Stimulated activated CD4-positive, alpha-beta T cell treated with anti-CD3 and anti-CD28 coated beads, Interleukin-2, amount 100 ng/mL, for 24 hours (primary cell): ENCODE measurements around the gene ERV3-1.
"Not testable (repeated sequence)": the region's sequence is repeated elsewhere in the genome, so short reads cannot be mapped to it uniquely, and the experiment has no call there.

Experiments used
- DNase-seq, 2 donors: peaks; one replicate each; pipeline ENCODE4 v3.0.0-alpha.2; 2020

ERV3-1 gene, protein sequence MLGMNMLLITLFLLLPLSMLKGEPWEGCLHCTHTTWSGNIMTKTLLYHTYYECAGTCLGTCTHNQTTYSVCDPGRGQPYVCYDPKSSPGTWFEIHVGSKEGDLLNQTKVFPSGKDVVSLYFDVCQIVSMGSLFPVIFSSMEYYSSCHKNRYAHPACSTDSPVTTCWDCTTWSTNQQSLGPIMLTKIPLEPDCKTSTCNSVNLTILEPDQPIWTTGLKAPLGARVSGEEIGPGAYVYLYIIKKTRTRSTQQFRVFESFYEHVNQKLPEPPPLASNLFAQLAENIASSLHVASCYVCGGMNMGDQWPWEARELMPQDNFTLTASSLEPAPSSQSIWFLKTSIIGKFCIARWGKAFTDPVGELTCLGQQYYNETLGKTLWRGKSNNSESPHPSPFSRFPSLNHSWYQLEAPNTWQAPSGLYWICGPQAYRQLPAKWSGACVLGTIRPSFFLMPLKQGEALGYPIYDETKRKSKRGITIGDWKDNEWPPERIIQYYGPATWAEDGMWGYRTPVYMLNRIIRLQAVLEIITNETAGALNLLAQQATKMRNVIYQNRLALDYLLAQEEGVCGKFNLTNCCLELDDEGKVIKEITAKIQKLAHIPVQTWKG

DNA sequence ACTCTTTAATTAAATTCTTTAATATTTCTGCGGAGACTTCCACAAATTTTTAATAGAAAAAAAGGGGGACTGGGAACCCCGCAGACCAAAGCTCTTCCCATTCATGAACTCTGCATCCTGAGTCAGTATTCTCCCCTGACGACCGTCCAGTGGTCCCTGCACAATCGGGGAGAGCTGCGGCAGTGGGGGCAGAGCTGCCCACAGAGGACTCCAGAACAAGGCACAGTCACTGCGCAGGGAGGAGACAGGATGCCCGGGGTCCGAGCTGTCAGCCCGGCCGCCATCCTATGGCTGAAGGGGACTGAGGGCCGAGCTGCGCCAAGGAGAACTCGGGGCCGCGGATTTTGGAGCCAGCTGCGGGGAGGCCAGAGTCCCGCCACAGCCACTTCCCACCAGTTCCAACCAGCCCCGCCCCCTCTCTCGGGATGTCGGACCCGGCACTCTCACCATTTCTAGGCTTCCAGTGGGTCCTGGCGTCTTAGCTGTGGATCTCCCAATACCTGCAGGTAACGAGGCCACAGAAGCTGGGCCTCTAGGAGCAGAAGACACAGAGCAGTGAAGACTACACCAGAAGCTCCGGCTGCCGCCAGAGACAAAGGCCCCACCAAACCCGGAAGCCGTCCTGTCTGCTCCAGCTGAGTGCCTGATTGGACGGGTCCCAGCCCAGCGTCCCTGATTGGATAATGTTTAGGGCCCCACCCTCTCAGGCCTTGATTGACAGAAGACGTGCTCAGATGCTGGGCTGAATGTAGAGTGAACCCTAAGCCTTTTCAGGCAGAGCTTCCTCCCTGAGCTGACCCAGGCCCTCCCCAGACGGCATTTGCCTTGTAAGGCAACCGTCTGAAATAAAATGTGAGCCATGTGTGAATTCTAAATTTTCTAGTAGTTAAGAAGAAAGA, at the start of gene ERV3-1:
TSS of gene ERV3-1 (minus strand) at position 594 of the 899 bp plus-strand sequence. CDS start 13,661 bp downstream, outside the sequence.
- DNase-seq = peak; percentile 87 to 92

- DNase-seq = not testable (repeated sequence)
These were observed 49.3 kb upstream of the ERV3-1 start for GRCh38 chr7:65055786-65056185.

DNA sequence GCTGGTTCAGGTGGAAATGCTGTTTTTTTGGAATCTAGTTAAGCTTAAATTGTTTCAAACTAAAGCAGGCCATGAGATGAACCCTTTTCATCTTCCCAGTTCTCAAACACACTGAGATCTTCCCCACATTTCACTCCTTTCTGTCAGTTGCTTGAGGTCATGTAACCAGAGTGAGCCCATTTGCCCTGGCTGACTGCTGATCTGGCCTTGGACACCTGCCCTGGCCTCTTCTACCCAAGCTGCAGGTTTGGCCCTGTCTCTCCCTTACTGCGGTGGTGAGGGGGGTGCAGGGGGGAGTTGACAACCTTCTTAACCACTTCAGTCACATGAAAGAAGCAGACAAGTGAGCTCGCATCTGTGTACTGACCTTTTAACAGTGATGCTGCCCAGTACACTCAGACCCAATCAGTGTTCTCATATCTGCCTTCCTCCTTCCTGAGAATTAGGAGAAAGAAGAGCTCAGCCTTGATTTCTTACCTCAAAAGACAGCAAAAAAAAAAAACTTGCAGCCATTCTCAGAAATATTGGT, 48.0 kb upstream of the ERV3-1 start:
- DNase-seq = not testable (repeated sequence)

- not testable (repeated sequence) for DNase-seq
These were observed 45.2 kb upstream of the ERV3-1 start for GRCh38 chr7:65051654-65052053.

GRCh38 chr7:65051139-65051538, 44.7 kb upstream of the ERV3-1 start:
- not testable (repeated sequence) for DNase-seq

GRCh38 chr7:65046329-65046728, 39.8 kb upstream of the ERV3-1 start:
- DNase-seq = not testable (repeated sequence)

- DNase-seq = not testable (repeated sequence)
These were observed 39.1 kb upstream of the ERV3-1 start for GRCh38 chr7:65045589-65045988.

GRCh38 chr7:65038767-65039166, 32.3 kb upstream of the ERV3-1 start:
- DNase-seq = peak; percentile 28 to 39

GRCh38 chr7:65037740-65038688, 31.5 kb upstream of the ERV3-1 start:
- peak; percentile 89 to 91 for DNase-seq

- DNase-seq = not testable (repeated sequence)
These were observed 30.0 kb upstream of the ERV3-1 start for GRCh38 chr7:65036526-65036925.

- not testable (repeated sequence) for DNase-seq
These were observed 29.0 kb upstream of the ERV3-1 start for GRCh38 chr7:65035469-65035868.

- DNase-seq = not testable (repeated sequence)
These were observed 27.8 kb upstream of the ERV3-1 start for GRCh38 chr7:65034120-65034782.

GRCh38 chr7:65033391-65033790, 26.9 kb upstream of the ERV3-1 start:
- DNase-seq = not testable (repeated sequence)

DNA sequence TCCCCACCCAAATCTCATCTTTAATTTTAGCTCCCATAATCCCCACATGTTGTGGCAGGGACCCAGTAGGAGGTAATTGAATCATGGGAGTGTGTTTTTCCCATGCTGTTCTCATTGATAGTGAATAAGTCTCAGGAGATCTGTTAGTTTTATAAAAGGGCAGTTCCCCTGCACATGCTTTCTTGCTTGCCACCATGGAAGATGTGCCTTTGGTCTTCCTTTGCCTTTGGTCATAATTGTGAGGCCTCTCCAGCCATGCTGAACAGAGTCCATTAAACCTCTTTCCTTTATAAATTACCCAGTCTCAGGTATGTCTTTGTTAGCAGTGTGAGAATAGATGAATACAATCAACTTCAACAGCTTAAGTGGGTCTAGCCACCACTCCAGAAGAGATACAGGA, 18.5 kb upstream of the ERV3-1 start:
- not testable (repeated sequence) for DNase-seq

DNA sequence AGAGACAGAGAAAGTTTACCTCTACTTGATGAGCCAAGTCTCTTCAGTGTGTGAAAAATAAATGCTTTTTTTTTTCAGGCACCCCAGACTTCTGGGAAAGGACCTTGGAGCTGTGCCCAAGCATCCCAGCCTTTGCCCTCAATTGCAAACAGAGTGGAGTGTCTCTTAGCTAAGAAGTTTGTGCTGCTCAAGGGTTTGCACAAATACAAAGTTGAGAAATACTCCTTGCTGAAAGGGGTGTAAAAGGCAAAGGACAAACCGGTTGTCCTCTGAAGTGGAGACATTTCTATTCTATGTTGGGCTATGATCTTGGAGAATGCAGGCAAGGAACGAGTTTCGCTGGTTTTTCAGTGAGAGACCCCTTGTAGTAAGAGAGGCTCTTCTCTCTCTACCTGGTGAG, 14.5 kb upstream of the ERV3-1 start:
- not testable (repeated sequence) for DNase-seq

- not testable (repeated sequence) for DNase-seq
These were observed 3.4 kb upstream of the ERV3-1 start for GRCh38 chr7:65009881-65010280.

DNA sequence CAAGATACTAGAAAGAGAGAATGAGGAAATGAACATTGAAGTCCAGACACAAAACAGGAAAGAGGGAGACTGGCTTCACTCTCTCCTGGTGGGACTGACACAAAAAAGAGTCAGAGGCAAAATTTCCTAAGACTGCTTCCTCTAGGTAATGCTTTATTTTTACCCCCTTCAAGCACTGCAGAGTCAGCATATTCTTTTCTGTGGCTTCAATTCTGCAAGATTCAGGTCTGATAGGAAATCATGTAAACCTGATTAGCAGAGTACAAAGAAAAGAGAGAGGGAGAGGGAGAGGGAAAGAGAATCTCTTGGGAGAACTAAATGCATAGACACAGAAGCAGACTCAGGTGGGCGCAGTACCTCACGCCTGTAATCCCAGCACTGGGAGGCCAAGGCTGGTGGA, 2.9 kb upstream of the ERV3-1 start:
- DNase-seq = not testable (repeated sequence)

- DNase-seq = not testable (repeated sequence)
These were observed 549 bp upstream of the ERV3-1 start for GRCh38 chr7:65007036-65007435.

DNA sequence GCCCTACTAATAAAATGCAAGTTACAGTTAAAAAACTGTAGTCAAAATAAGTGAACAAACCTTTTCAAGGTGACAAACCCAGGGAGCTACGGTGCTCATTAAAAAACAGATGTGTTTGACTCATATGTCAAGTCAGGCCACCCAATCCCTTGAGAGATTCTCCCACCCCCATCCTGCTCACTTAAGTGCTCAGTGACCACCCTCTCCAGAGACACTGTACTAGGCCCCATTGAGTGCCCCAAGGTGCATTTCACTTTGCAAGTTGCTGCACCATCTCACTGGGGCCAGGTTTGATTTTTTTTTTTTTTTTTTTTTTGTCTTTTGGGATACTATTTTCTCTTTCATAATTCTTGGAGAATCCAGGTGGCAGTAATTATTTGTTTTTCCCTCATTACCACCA, 1.9 kb downstream of the ERV3-1 start:
- no peak for DNase-seq

GRCh38 chr7:65002972-65003585, 3.4 kb downstream of the ERV3-1 start:
- no peak for DNase-seq
